GM12878 (cell line): ENCODE data around the gene PRR13. TPM values are rescaled to one million over a fixed set of nuclear protein-coding genes. Genes with fewer than 3 reads are reported as not detected.

Source experiments
- ATAC-seq: fragments of 200-7000 bp; cut with Tn5 transposase; 3 replicates; pipeline ENCODE4 v1.9.1; 2020; ENCODE audit warnings: mild to moderate bottlenecking, moderate library complexity
- BruUV-seq: library from RNA; stranded (reverse); fragments of 400-500 nt; replicated peaks from 2 replicates; lab custom pipeline; 2021; lab: Mats Ljungman, UMichigan
- CTCF ChIA-PET: fragments of 300-600 bp; sonication (Branson Sonifier 250); formaldehyde crosslinking; extraction: SDS; loops from one replicate; lab custom pipeline; 2021; ENCODE audit warnings: inconsistent platforms; lab: Yijun Ruan, JAX
- POLR2A ChIA-PET: fragments of 350-600 bp; formaldehyde crosslinking; extraction: SDS; loops from one replicate; lab custom pipeline; 2021; ENCODE audit warnings: inconsistent platforms; lab: Charles Lee
- RAD21 ChIA-PET: fragments of 300-600 bp; sonication (Branson Sonifier 250); formaldehyde crosslinking; loops from one replicate; lab custom pipeline; 2023; ENCODE audit warnings: antibody characterized with exemption; ENCODE audit not compliant: unreplicated experiment; lab: Charles Lee
- SMC1A ChIA-PET: fragments of 300-600 bp; sonication (Branson Sonifier 250); formaldehyde crosslinking; loops from one replicate; lab custom pipeline; 2023; ENCODE audit not compliant: unreplicated experiment, uncharacterized antibody; lab: Charles Lee
- DNase-seq: peaks from one replicate; pipeline ENCODE4 v3.0.0-alpha.2; 2011; ENCODE audit warnings: low read depth, low spot score
- FAIRE-seq: peaks from 3 replicates; lab custom pipeline; 2011; peaks lifted over from hg19 to GRCh38; lab: Jason Lieb, UNC
- H2AFZ ChIP-seq: 2 replicates; pipeline ENCODE4 v1.6.0; 2011; ENCODE audit warnings: low read depth, low read length, control low read depth; ENCODE audit not compliant: control insufficient read depth
- H3K27ac ChIP-seq: 2 replicates; pipeline ENCODE4 v1.5.1; 2011; ENCODE audit warnings: control low read depth; ENCODE audit not compliant: control insufficient read depth, insufficient read depth
- H3K27me3 ChIP-seq, 2 experiments: replicated peaks in 1 of 2; 2 replicates each; pipeline versions ENCODE4 v1.6.0 to v1.6.1; 2011; ENCODE audit warnings: low read length in 1 of 2; ENCODE audit not compliant: control insufficient read depth in 2 of 2, insufficient read depth in 2 of 2
- H3K36me3 ChIP-seq, 2 experiments: 2 replicates each; pipeline ENCODE4 v1.5.1; 2011; ENCODE audit warnings: low read length in 1 of 2; ENCODE audit not compliant: control insufficient read depth in 2 of 2, insufficient read depth in 2 of 2
- H3K4me1 ChIP-seq: 2 replicates; pipeline ENCODE4 v1.6.1; 2011; ENCODE audit warnings: mild to moderate bottlenecking, low read length, moderate library complexity, mixed read lengths; ENCODE audit not compliant: control insufficient read depth, insufficient read depth
- H3K4me2 ChIP-seq: 2 replicates; pipeline ENCODE4 v1.6.0; 2011; ENCODE audit warnings: control low read depth; ENCODE audit not compliant: control insufficient read depth, insufficient read depth
- H3K4me3 ChIP-seq: fragments of 200-600 bp; sonication (generic); 2 replicates; pipeline ENCODE4 v1.5.1; 2016
- H3K79me2 ChIP-seq: 2 replicates; pipeline ENCODE4 v1.6.0; 2011; ENCODE audit warnings: low read length; ENCODE audit not compliant: control insufficient read depth, insufficient read depth
- H3K9ac ChIP-seq: 2 replicates; pipeline ENCODE4 v1.8.0; 2011; ENCODE audit warnings: low read length, control low read depth, mixed read lengths; ENCODE audit not compliant: control insufficient read depth, insufficient read depth
- H3K9me3 ChIP-seq: replicated peaks from 3 replicates; pipeline ENCODE4 v1.5.1; 2011; ENCODE audit warnings: mild to moderate bottlenecking, low read length; ENCODE audit not compliant: control insufficient read depth, insufficient read depth
- H4K20me1 ChIP-seq: 2 replicates; pipeline ENCODE4 v1.6.0; 2011; ENCODE audit not compliant: control insufficient read depth, insufficient read depth
- CEBPB ChIP-seq, 2 experiments: fragments of 150-350 bp in 1 of 2; IDR thresholded peaks; 2 replicates each; pipeline ENCODE4 v1.6.1; 2012 to 2014; ENCODE audit warnings: low read depth in 2 of 2, low read length in 2 of 2, borderline replicate concordance in 1 of 2, inconsistent platforms in 1 of 2
- CHD2 ChIP-seq: IDR thresholded peaks from 2 replicates; pipeline ENCODE4 v1.6.1; 2011; ENCODE audit warnings: low read depth, low read length, improper control_type of control experiment, borderline replicate concordance
- KAT2A ChIP-seq: conservative IDR thresholded peaks from 2 replicates; pipeline ENCODE4 v1.6.1; 2011; ENCODE audit warnings: low read depth, low read length; ENCODE audit not compliant: control insufficient read depth
- NR2C2 ChIP-seq: IDR thresholded peaks from 2 replicates; pipeline ENCODE4 v1.6.1; 2011; ENCODE audit warnings: borderline replicate concordance, low read depth; ENCODE audit not compliant: control insufficient read depth, insufficient read length
- NRF1 ChIP-seq: conservative IDR thresholded peaks from 2 replicates; pipeline ENCODE4 v1.6.1; 2011; ENCODE audit warnings: mild to moderate bottlenecking, low read depth, low read length, improper control_type of control experiment
- RELB ChIP-seq: fragments of 450-650 bp; IDR thresholded peaks from 2 replicates; pipeline ENCODE4 v1.6.1; 2017; ENCODE audit warnings: low read depth, mild to moderate bottlenecking, moderate library complexity
- YBX1 ChIP-seq: fragments of 450-650 bp; IDR thresholded peaks from 2 replicates; pipeline ENCODE4 v1.6.1; 2016; ENCODE audit warnings: antibody characterized with exemption
- WGBS: methylation state at CpG from one replicate; pipeline ENCODE4 v1.1.6; 2016; ENCODE audit warnings: low lambda C conversion rate; ENCODE audit not compliant: insufficient replicate concordance, insufficient coverage; ENCODE audit errors: missing lambda C conversion rate; 5-methylcytosine and 5-hydroxymethylcytosine counted together
- in situ Hi-C: fragments of 300-500 bp; cut with MboI; formaldehyde crosslinking; loops from 9 replicates; pipeline ENCODE4 v1.14.3; 2018; ENCODE audit warnings: mixed read lengths
- intact Hi-C: fragments of 100-400 bp; cut with micrococcal nuclease; formaldehyde crosslinking; loops from one replicate; pipeline ENCODE4 v1.14.2; 2022; ENCODE audit not compliant: unreplicated experiment
- polyA plus RNA-seq, 11 experiments: library from polyadenylated mRNA; depleted of rRNA in 4 of 11; unstranded in 6 of 11; stranded (reverse) in 5 of 11; fragments of >200 nt; fragmentation: Nextera tagmentation in 4 of 11; fragmentation: Illumina TruSeq in 1 of 11; extraction: Ambion mirVana in 4 of 11; extraction: Trizol in 1 of 11; gene quantifications; 1 replicate in 1 of 11; 2 replicates in 10 of 11; pipeline versions ENCODE4 v1.2.1 to v1.2.3, GENCODE V29; 2011 to 2016; ENCODE audit warnings: inconsistent platforms in 2 of 11, missing spikeins in 2 of 11, low read depth in 1 of 11
- total RNA-seq, 4 experiments: library from RNA; depleted of rRNA in 3 of 4; stranded (reverse); fragments of >200 nt in 3 of 4; fragmentation: Illumina TruSeq in 1 of 4; extraction: Trizol in 1 of 4; gene quantifications; 2 replicates each; pipeline versions ENCODE4 v1.2.1 to v1.2.3, GENCODE V29; 2013 to 2021

PRR13 gene
- total and polyA plus RNA-seq, 10 of the 15 experiments (the other 5 are each of a cell fraction or from before 2014, with no cell fraction given): 94.2 to 462 (median 276) TPM

- Histone ChIP-seq H3K79me2 (no peaks in the 10 kb centered on the region), H3K36me3 (peaks cover 0 to 3% of the 10 kb centered on the region in 2 experiments; a peak in 1 of 4 replicates), H3K9ac (no peak overlapping the region), H3K4me3 (no peak overlapping the region), H2AFZ (no peak overlapping the region), H3K9me3 (no peaks in the 10 kb centered on the region), H3K27me3 (no peaks in the 10 kb centered on the region), H3K4me2 (no peak overlapping the region), H3K27ac (no peak overlapping the region), H4K20me1 (no peaks in the 10 kb centered on the region), H3K4me1 (peaks cover 22% of the 10 kb centered on the region)
- WGBS: 98% methylated on average over 3 of the region's 3 CpGs
- FAIRE-seq (no peak), DNase-seq (no peak), ATAC-seq (peak; percentile 18; the same call in 1 of the 3 replicates)
- in situ Hi-C loops (no loop called here), intact Hi-C loops (no loop called here)
- ChIA-PET CTCF (interaction anchor here (0.6 to 3.0 kb wide), 13 partner anchors 30 to 97 kb away, joined by 3 to 29 read pairs (median 8); partner anchors contain the start of genes AAAS and SP1), SMC1A (interaction anchor here (0.7 to 5.7 kb wide), 11 partner anchors 10 to 94 kb away, joined by 3 to 64 read pairs (median 4); partner anchors contain the start of gene PRR13), POLR2A (interaction anchor here (0.6 to 2.7 kb wide), 11 partner anchors 23 to 278 kb away, joined by 3 to 24 read pairs (median 5); partner anchors contain the start of genes PRR13 and SP1), RAD21 (interaction anchor here (0.6 to 3.0 kb wide), 9 partner anchors 30 to 797 kb away, joined by 3 to 34 read pairs (median 11); partner anchors contain the start of gene SP1)
- no TSS peak for BruUV-seq
- no peak for TF ChIP-seq RELB
- TF ChIP-seq NR2C2: no peak
These were observed 23.3 kb upstream of the PRR13 start for GRCh38 chr12:53418221-53418620.

- DNase-seq: no peak
- POLR2A ChIA-PET: interaction anchor here (1.3 kb wide), 2 partner anchors 36 to 38 kb away, joined by 4 read pairs; no protein-coding TSS in a partner anchor
- Histone ChIP-seq H2AFZ (no peak overlapping the region), H4K20me1 (no peaks in the 10 kb centered on the region), H3K79me2 (no peaks in the 10 kb centered on the region), H3K4me3 (no peak overlapping the region), H3K36me3 (no peaks in the 10 kb centered on the region), H3K27ac (no peak overlapping the region), H3K4me1 (peaks cover 17% of the 10 kb centered on the region), H3K9me3 (no peaks in the 10 kb centered on the region), H3K27me3 (no peaks in the 10 kb centered on the region), H3K9ac (no peak overlapping the region)
- RAD21 ChIA-PET: interaction anchor here (1.2 to 4.4 kb wide), 2 partner anchors 40 to 67 kb away, joined by 4 to 90 read pairs; no protein-coding TSS in a partner anchor
- CTCF ChIA-PET: interaction anchor here (0.7 to 10.1 kb wide), 8 partner anchors 21 to 90 kb away, joined by 3 to 225 read pairs (median 10); partner anchors contain the start of gene PRR13
- FAIRE-seq: peak; percentile 54
- 93% methylated on average over 2 of the region's 2 CpGs for WGBS
- SMC1A ChIA-PET: interaction anchor here (4.8 to 7.7 kb wide), 2 partner anchors 37 to 67 kb away, joined by 41 to 164 read pairs; no protein-coding TSS in a partner anchor
- in situ Hi-C loops (loop anchor here (5.0 kb wide), 1 partner anchor 72 kb away; no protein-coding TSS in a partner anchor), intact Hi-C loops (loop anchor here (5.0 kb wide), 1 partner anchor 37 kb away; the partner anchor contains the start of gene SP1)
- no TSS peak for BruUV-seq
- ATAC-seq: no peak
- TF ChIP-seq NRF1 (no peak), CEBPB (IDR thresholded peaks at IDR 0.05; ENCODE audit: borderline replicate concordance in 1 of 2, low read depth in 2 of 2, low read length in 2 of 2) (no peak), KAT2A (no peak), CHD2 (no peak), YBX1 (no peak)
- TF ChIP-seq, all 136 proteins: peak for 0
- H3K4me2 ChIP-seq: no peak overlapping the region
These were observed 21.8 kb upstream of the PRR13 start for GRCh38 chr12:53419756-53420155.
